Stimulated activated CD8-positive, alpha-beta memory T cell treated with anti-CD3 and anti-CD28 coated beads, Interleukin-7, amount 100 ng/mL, for 4 hours (primary cell): ENCODE results near the gene PCID2.
A peak's percentile ranks its signal among the peaks of the same experiment; 100 is the strongest.

Experiments
- DNase-seq, 2 donors: peaks; one replicate each; pipeline ENCODE4 v3.0.0-alpha.2; 2020; ENCODE audit warnings: low read depth in 2 of 2

PCID2 gene

GRCh38 chr13:113187263-113187669 lies 21.2 kb downstream of the PCID2 start:
- peak; percentile 46 to 57 for DNase-seq

- DNase-seq, result peak in 1 of 2 donors; percentile 17
These were observed 22.2 kb downstream of the PCID2 start for GRCh38 chr13:113186061-113186900.

DNA sequence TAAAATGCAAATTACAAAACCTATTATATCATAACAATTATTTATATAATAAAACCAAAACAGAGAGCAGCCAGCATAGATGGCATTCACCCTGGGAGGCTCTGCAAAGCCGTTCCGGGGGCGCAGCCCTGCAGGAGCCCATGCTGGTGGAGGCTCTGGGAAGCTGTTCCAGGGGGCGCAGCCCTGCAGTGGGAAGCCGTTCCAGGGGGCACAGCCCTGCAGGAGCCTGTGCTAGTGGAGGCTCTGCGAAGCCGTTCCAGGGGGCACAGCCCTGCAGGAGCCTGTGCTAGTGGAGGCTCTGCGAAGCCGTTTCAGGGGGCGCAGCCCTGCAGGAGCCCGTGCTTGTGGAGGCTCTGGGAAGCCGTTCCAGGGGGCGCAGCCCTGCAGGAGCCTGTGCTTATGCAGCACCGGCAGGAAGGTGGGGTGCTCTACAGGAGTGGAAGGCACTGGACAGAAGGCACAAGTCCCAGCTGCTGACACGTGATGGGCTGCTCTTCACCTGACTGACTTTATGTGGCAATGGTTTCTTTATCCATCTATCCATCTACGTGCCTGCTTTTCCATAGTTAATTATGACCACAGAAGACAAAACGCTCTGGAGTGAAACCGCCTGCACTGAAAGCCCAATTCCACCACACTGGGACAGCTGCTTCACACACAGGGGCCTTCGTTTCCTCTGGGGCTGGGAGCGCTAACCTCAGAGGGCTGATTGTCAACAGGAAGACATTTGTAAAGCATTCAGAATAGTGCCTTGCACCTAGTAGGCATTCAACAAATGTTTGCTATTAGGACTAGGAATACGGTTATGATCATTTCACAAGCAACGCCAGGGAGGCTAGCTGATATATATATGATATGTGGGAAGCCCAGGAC lies 23.7 kb downstream of the PCID2 start:
- peak in 1 of 2 donors; percentile 37 for DNase-seq

GRCh38 chr13:113183450-113184129 lies 24.9 kb downstream of the PCID2 start:
- DNase-seq, result no peak

- DNase-seq, result no peak
These were observed 26.4 kb downstream of the PCID2 start for GRCh38 chr13:113182046-113182445.

DNA sequence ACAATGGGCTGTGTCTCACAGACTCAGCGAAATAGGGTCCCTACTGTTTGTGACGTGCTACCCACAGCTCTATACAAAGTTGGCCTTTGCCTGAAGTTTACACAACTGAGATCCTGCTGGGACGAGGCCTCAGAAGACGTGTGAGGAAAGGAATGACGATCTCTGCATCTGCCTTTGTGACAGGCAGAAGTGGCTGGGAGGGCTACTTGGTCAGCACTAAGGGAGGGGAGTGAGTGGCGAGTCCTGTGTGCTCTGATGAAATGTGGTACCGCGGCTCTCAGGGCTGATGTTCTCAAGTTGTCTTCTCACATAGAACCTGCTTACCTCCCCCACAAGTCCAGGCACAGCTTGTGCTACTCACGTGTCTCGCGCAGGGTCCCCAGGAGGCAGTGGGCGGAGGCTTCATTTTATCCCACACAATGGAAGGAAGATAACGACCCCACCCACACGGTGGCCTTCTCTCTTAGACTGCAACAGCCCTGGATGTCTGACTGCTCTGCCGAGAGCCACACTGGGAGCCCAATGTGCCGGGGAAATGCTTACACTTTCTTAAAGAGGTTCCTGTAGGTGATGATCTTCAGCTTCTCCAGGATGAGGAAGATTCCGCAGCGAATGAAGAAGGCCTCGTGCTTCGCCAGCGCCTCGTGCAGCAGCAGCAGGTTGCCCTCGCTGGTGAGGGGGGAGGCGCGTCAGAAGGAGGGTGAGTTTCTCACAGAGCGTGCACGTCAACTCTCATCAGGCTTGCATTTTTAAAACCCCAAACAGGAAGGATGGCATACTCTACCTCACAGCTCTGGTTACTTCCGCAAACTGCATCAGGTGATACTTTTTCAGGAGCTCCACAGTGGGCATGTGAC lies 28.9 kb downstream of the PCID2 start:
- DNase-seq, result no peak

DNA sequence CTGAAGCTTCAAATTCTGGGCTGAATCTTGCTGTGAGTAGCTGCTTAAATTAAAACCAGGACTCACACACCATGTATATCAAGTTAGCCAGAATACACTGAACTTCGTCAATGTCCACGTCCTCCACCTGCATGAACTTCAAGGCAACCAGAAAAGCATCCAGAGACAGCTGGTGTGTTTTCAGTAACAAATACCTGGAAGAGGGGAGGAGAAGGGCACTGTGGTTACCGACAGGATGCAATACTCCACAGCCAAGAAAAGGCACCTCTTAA lies 29.6 kb downstream of the PCID2 start:
- no peak for DNase-seq

GRCh38 chr13:113178070-113178895 lies 30.2 kb downstream of the PCID2 start:
- no peak for DNase-seq

GRCh38 chr13:113176822-113177221 lies 31.6 kb downstream of the PCID2 start:
- no peak for DNase-seq

GRCh38 chr13:113176280-113176679 lies 32.2 kb downstream of the PCID2 start:
- peak; percentile 55 to 73 for DNase-seq

- DNase-seq, result no peak
These were observed 36.0 kb downstream of the PCID2 start for GRCh38 chr13:113172419-113172926.

- DNase-seq, result no peak
These were observed 37.0 kb downstream of the PCID2 start for GRCh38 chr13:113171250-113172125.

GRCh38 chr13:113170511-113170910 lies 38.0 kb downstream of the PCID2 start:
- DNase-seq, result no peak

- DNase-seq, result no peak
These were observed 38.9 kb downstream of the PCID2 start for GRCh38 chr13:113169277-113170272.

GRCh38 chr13:113168211-113168610 lies 40.3 kb downstream of the PCID2 start:
- DNase-seq, result no peak

- no peak for DNase-seq
These were observed 40.9 kb downstream of the PCID2 start for GRCh38 chr13:113167575-113167974.

- no peak for DNase-seq
These were observed 41.3 kb downstream of the PCID2 start for GRCh38 chr13:113167155-113167554.

GRCh38 chr13:113166681-113167080 lies 41.8 kb downstream of the PCID2 start:
- DNase-seq, result no peak
